ENCODE results near the gene SLC35E1.

The SLC35E1 gene

DNA sequence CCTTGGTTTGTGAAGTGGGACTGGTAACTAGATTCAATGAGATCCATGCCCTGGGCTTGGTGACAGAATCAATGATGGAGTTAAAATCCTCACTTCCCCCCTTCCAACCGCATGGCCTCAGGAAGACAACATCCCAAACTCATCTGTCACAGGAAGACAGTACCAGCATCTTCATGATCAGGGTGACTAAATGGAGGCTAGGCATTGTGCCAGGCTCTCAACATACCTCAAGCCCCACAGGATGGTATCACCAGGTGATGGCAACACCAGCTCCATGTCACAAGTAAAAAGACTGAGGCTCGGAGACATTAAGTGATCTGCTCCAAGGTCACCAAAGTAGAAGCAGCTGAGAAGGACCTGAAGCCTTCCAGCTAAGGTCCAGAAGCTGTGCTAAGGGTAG, 41.6 kb upstream of the SLC35E1 start:
- Histone ChIP-seq H3K4me2 (ENCODE audit: low read length) (no peak overlapping the region), H3K4me3 (ENCODE audit: low read length) (no peak overlapping the region), H3K4me1 (ENCODE audit: low read length) (peaks cover 8% of the 10 kb centered on the region), H3K9ac (ENCODE audit: low read length) (no peak overlapping the region), H2AFZ (ENCODE audit: low read depth, low read length) (no peak overlapping the region), H3K79me2 (ENCODE audit: low read length) (peaks cover 100% of the 10 kb centered on the region), H3K27me3 (ENCODE audit: low read depth, low read length) (no peaks in the 10 kb centered on the region), H3K9me3 (ENCODE audit: insufficient read depth, low read length) (no peaks in the 10 kb centered on the region), H4K20me1 (ENCODE audit: insufficient read depth, low read length) (peaks cover 90% of the 10 kb centered on the region), H3K27ac (ENCODE audit: low read length) (no peak overlapping the region), H3K36me3 (replicated peaks; ENCODE audit: low read depth, low read length) (no peaks in the 10 kb centered on the region)
- TF ChIP-seq EZH2phosphoT487 (IDR thresholded peaks at IDR 0.05; ENCODE audit: low read depth), result no peak
- TF ChIP-seq, protein P1, sequence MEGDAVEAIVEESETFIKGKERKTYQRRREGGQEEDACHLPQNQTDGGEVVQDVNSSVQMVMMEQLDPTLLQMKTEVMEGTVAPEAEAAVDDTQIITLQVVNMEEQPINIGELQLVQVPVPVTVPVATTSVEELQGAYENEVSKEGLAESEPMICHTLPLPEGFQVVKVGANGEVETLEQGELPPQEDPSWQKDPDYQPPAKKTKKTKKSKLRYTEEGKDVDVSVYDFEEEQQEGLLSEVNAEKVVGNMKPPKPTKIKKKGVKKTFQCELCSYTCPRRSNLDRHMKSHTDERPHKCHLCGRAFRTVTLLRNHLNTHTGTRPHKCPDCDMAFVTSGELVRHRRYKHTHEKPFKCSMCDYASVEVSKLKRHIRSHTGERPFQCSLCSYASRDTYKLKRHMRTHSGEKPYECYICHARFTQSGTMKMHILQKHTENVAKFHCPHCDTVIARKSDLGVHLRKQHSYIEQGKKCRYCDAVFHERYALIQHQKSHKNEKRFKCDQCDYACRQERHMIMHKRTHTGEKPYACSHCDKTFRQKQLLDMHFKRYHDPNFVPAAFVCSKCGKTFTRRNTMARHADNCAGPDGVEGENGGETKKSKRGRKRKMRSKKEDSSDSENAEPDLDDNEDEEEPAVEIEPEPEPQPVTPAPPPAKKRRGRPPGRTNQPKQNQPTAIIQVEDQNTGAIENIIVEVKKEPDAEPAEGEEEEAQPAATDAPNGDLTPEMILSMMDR (IDR thresholded peaks at IDR 0.05; ENCODE audit: low read depth, low read length), result no peak

DNA sequence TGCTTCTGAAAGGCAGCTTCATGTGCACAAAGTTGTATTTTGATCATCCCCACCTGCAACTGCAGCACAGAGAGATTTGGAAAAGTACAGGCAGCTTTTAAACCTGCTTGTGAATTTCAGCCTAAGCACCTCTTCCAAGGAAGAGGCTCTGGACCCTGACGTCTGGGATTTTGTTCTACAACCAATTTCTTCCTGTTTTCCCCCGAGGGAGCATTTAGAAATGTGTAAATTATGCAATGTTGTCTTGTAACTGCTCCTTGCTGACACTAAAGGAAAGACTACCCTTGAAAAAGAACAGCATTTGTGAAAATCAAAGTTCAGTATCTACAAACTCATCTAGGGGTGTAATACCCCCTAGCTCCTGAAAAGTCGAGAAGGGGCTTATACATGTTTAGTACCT, 40.4 kb upstream of the SLC35E1 start:
- H3K36me3 ChIP-seq (replicated peaks; ENCODE audit: low read depth, low read length), result no peaks in the 10 kb centered on the region
- H3K9me3 ChIP-seq (ENCODE audit: insufficient read depth, low read length), result no peaks in the 10 kb centered on the region
- H2AFZ ChIP-seq (ENCODE audit: low read depth, low read length), result no peak overlapping the region
- no peak for TF ChIP-seq EZH2phosphoT487 (IDR thresholded peaks at IDR 0.05; ENCODE audit: low read depth)
- TF ChIP-seq, protein P1 (IDR thresholded peaks at IDR 0.05; ENCODE audit: low read depth, low read length), result no peak; the same call in 1 of the 2 replicates
- no peak overlapping the region for H3K9ac ChIP-seq (ENCODE audit: low read length)
- no peak overlapping the region for H3K27ac ChIP-seq (ENCODE audit: low read length)
- peaks cover 90% of the 10 kb centered on the region for H4K20me1 ChIP-seq (ENCODE audit: insufficient read depth, low read length)
- H3K4me1 ChIP-seq (ENCODE audit: low read length), result peaks cover 18% of the 10 kb centered on the region
- no peak overlapping the region for H3K4me2 ChIP-seq (ENCODE audit: low read length)
- no peaks in the 10 kb centered on the region for H3K27me3 ChIP-seq (ENCODE audit: low read depth, low read length)
- peaks cover 100% of the 10 kb centered on the region for H3K79me2 ChIP-seq (ENCODE audit: low read length)
- no peak overlapping the region for H3K4me3 ChIP-seq (ENCODE audit: low read length)

DNA sequence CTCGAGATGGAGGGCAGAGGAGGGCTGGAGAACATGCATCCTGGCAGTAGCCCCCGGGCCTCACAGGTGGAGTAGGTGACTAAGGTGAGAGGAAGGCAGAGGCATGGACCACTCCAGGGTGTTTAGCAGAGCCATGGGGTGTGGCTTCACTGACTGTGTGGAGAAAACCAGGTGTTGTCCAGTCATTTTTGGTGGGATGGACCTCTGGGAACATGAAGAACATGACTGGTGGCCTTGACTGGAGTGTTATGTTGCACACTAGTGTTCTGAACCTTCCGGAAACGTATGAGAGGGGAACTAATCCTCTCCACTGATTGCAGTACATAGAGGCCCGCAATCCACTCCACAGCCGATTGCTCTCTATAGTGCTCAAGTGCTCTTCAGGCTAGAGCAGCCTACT, 38.9 kb upstream of the SLC35E1 start:
- Histone ChIP-seq H3K27ac (ENCODE audit: low read length) (no peak overlapping the region), H2AFZ (ENCODE audit: low read depth, low read length) (no peak overlapping the region), H3K4me3 (ENCODE audit: low read length) (no peak overlapping the region), H3K4me1 (ENCODE audit: low read length) (peaks cover 18% of the 10 kb centered on the region), H3K27me3 (ENCODE audit: low read depth, low read length) (no peaks in the 10 kb centered on the region), H3K9me3 (ENCODE audit: insufficient read depth, low read length) (no peaks in the 10 kb centered on the region), H4K20me1 (ENCODE audit: insufficient read depth, low read length) (peaks cover 84% of the 10 kb centered on the region), H3K36me3 (replicated peaks; ENCODE audit: low read depth, low read length) (no peaks in the 10 kb centered on the region), H3K4me2 (ENCODE audit: low read length) (no peak overlapping the region), H3K9ac (ENCODE audit: low read length) (no peak overlapping the region), H3K79me2 (ENCODE audit: low read length) (peaks cover 99% of the 10 kb centered on the region)
- TF ChIP-seq EZH2phosphoT487 (IDR thresholded peaks at IDR 0.05; ENCODE audit: low read depth), result no peak
- TF ChIP-seq, protein P1 (IDR thresholded peaks at IDR 0.05; ENCODE audit: low read depth, low read length), result no peak

DNA sequence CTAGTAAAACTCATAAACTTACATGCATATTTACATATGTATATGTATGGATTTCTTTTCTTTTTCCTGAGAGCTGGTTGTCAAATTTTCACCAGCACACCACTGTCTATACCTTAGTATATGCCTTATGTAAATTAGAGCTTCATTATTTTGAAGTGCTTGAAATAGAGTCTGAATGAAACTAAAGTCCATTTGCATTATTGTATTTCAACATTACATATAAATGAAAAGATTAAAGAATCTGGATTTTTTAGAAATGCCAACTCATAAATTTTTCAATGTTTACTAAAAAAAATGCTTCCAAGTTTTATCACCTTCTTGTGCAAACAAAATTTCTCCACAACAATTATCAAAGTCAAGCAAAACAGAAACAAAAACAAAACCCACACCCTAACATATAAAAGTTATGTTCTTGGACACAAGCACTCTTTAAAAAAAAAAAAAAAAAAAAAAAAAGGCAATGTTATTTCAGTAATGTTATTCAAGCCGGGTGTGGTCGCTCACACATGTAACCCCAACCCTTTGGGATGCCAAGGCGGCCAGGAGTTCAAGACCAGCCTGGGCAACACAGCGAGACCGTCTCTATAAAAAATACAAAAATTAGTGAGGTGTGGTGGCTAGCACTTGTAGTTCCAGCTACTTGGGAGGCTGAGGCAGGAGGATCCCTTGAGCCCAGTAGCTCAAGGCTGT, 37.4 kb upstream of the SLC35E1 start:
- TF ChIP-seq EZH2phosphoT487 (IDR thresholded peaks at IDR 0.05; ENCODE audit: low read depth), result no peak
- Histone ChIP-seq H3K9ac (ENCODE audit: low read length) (no peak overlapping the region), H3K79me2 (ENCODE audit: low read length) (peaks cover 99% of the 10 kb centered on the region), H3K4me1 (ENCODE audit: low read length) (peaks cover 29% of the 10 kb centered on the region), H4K20me1 (ENCODE audit: insufficient read depth, low read length) (peaks cover 84% of the 10 kb centered on the region), H2AFZ (ENCODE audit: low read depth, low read length) (no peak overlapping the region), H3K4me3 (ENCODE audit: low read length) (no peak overlapping the region), H3K9me3 (ENCODE audit: insufficient read depth, low read length) (no peaks in the 10 kb centered on the region), H3K27me3 (ENCODE audit: low read depth, low read length) (no peaks in the 10 kb centered on the region), H3K4me2 (ENCODE audit: low read length) (no peak overlapping the region), H3K27ac (ENCODE audit: low read length) (no peak overlapping the region), H3K36me3 (replicated peaks; ENCODE audit: low read depth, low read length) (no peaks in the 10 kb centered on the region)

Data from OCI-LY3 (cell line).